GM19193 (cell line): ENCODE data around the gene CRYBA2.

Experiments
- POLR2A ChIP-seq: IDR thresholded peaks from 4 replicates; pipeline ENCODE4 v1.6.1; 2011; ENCODE audit not compliant: insufficient read depth, insufficient read length; ENCODE audit errors: extremely low read depth

CRYBA2 gene

DNA sequence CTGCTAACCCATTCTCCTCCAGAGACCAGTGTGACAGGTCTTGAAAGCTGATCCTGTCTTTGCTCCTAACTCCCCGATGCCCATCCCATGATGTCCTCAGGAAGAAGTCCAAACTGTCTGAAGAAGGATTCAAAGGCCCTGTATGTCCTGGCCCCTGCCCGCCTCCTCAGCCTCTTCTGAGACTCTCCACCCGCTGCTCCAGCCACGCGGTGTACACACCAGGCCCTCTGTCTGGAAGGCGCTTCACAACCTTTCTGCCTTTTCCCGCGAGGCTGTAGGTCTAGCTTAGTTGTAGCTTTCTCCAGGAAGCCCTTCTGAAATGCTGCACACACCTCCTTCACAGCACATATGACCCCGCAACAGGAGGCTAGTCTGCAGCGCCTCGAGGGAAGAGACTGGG lies 23.5 kb upstream of the CRYBA2 start:
- TF ChIP-seq POLR2A: no peak

DNA sequence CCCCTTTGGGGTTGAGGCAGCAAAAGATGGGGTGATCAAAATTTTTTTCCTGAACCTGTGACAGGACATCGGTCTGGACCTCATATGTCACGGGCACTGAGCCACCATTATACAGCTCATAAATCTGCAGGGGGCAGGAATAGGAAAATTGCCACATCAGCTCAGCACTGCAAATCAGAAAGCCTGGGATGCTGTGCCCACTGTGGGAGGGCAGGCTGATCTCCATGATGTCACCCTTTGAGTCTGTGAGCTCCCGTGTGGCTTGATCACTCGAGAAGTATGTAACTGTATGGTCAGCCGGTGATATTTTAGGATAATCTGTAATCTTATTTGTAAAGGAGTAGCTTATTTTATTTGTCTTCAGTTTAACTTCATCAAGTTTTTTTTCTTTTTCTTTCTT lies 17.7 kb upstream of the CRYBA2 start:
- TF ChIP-seq POLR2A: no peak

DNA sequence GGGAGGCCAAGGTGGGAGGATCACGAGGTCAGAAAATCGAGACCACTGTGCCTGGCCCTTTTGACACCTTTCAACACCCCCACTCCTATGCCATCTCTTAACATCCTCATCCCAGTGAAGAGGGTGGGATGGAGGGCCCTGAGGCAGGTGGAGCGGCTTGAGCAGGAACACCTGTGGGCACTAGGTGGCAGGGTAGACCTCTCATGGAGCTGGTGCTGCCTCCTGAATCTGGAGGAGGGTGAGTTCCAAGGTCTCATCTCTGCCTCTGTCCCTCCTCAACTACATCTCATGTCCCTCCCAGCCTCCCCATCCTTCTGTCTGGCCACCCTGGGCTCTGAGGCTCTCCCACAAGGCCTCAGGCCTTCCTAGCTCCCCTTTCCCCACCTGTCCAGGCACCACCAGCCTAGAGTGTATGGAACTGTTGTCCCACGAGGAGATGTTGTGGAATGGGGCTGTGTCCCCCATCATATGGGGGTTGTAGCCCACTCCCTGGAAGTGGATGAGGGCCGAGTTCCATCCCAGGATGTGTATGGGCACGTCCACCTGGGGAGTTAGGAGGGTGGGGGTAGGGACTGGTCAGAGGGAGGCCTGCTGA lies 17.0 kb upstream of the CRYBA2 start:
- no peak for TF ChIP-seq POLR2A

DNA sequence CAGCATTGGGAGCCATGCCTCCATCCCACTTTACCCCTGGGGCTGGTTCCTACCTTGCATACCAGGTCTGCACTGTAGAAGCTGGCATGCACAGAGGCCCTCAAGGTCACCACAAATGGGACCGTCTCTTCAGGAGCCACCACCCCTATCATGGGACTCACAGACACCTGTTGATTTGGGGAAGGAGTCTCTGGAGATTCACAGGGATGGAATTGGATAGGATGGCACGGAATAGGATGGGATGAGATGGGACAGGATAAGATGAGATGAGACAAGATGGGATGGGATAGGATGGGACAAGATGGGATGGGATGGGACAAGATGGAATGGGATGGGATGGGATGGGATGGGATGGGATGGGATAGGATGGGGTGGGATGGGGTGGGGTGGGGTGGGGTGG lies 16.1 kb upstream of the CRYBA2 start:
- TF ChIP-seq POLR2A: no peak

DNA sequence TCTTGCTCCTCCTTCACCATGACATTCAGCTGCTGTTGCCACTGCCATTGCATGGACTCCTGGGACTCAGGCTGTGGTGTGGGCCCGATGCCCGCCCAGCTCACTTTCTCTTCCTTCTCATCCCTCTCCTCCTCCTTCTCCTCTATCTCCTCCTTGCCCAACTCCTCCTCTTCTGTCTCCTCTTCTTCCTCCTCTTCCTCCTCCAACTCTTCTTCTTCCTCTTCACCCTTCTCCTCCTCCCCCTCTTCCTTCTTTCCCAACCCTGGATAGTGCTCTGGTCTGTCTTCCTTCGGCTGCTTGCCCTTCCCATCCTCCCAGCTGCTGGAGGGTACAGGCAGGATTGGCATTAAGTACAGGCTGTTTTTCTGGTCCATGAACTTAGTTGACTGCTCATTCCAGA lies 10.8 kb upstream of the CRYBA2 start:
- TF ChIP-seq POLR2A: no peak

DNA sequence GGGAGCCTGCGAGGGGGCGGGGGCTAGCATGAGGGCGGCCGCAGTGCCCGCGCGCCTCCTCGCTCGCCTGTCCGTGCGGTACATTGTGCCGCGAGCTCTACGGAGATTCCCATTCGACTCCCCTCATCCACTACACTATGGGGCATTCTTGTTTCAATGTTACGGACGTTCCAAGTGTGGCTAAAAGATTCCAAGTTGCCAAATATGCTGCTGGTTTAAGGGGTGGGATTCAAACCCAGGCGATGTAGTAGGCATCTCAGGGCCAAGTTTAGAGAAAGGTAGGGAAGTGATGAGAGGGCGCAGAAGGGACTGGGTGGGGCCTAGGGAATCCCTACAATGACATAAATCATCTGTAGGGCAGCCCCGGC lies 10.0 kb upstream of the CRYBA2 start:
- TF ChIP-seq POLR2A: no peak

DNA sequence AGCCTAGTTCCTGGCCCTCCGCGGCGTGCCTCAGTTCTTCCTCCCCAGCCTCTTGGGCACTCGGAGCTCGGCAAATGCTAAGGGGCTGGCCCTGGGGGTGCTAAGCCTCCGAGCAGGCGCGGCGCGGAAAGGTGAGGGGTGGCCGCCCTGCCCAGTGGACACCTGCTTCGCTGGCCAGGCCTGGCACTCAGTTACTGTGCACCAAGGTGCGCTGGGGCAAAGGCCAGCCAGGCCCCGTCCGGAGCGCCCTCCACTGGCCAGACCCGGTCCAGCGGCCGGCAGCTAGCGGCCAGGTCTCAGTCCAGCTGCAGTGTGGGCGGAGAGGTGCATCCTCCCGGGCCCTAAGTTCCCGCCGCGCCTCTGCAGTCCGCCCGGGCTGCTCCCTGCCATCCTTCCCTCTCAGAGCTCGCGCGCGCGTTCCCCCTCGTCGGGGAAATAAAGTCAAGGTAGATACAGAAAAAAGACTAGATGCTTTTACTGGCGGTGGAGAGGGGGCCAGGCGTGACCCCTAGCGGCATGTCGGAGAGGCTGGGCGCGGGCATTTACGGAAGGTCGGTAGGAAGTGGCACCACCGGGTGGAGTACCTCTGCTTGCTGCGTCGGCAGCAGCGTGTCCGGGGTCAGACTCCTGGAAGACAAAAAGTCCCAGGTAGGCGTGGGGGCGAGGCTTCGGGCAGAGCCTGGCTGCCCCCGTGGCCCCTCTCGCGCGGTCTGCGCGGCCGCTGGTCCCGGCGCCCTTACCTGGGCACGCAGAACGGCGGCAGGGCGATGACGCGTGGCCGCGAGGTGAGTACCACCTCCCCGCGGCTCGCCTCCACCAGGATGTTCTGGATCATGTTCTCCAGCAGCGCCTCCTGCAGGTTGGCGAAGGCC lies 9.4 kb upstream of the CRYBA2 start:
- no peak for TF ChIP-seq POLR2A

DNA sequence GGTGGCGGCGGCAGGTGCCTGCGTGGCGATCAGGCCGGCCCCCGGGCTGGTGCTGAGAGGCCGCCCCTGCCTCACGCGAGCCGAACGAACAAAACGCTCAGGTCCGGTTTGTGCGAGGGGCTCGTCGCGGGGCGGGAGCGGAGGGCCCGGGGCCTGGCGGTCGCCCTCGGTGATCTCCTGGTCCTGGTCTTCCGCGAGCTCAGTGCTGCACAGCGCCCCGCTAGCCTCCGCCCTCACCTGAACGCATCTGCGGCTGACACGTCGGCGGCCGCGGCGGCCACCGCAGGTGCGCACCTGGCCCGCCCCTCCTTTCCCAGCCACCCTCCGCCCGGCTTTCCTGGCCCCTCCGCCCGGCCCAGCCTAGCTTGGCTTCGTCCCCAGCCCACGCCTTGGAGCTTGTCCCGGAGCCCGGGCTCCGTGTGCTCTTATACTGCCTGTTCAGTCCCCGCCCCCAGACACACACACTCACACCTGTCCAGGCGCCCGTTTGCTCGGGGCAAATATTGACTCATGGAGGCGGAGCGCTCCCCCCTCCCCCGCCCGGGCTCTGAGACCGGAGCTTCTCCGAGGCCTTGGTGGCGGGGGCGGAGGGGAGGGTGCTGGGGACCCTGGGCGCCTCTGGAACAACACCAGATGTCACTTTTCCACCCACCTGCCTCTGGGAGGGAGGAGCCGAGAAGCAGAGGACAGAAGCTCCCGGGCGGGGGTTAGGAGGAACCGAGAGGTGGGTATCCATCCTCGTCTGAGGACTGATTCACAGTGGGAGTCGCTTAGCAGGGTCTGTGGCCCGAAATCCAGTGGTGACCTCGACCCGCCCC lies 8.6 kb upstream of the CRYBA2 start:
- no peak for TF ChIP-seq POLR2A

DNA sequence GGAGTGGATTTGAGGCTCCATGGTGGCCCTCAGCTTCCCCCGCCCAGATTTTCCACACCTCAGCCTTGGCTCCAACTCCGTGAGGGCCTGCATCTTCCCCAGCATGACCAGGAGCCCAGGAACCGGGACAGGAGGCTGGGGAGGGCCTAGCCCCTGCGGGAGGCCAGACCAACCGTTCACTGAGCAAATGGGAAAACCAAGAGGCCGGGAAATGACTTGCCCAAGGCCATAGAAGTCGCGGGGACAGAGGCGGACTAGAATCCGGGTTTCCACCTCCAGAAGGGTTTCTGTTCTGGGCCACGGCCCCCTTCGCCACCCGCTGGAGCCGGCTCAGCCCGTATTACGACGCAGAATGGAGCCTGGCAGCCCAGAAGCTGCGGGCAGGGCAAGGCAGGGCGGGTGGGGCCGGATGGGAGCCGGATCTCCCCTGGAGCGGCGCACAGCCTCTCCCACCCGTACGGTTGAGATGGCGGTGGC lies 7.9 kb upstream of the CRYBA2 start:
- no peak for TF ChIP-seq POLR2A

DNA sequence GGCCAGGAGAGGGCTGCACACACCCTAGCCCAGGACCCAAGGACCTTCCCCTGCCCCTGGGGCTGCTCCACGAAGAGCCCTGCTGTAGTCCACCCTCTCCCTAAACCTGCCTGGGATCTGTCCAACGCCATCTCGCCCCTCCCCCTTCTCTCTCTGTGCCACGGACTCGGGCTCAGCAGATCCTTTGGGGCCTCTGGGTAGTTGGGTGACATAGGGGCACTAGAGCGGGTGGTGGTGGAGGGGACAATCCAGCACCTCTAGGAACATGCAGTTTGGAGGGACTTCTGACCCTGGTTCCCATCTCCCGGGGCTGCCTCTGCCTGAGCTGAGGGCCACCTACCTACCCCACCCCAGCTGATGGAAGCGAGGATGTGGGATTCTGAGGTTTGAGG lies 7.3 kb upstream of the CRYBA2 start:
- TF ChIP-seq POLR2A: no peak

DNA sequence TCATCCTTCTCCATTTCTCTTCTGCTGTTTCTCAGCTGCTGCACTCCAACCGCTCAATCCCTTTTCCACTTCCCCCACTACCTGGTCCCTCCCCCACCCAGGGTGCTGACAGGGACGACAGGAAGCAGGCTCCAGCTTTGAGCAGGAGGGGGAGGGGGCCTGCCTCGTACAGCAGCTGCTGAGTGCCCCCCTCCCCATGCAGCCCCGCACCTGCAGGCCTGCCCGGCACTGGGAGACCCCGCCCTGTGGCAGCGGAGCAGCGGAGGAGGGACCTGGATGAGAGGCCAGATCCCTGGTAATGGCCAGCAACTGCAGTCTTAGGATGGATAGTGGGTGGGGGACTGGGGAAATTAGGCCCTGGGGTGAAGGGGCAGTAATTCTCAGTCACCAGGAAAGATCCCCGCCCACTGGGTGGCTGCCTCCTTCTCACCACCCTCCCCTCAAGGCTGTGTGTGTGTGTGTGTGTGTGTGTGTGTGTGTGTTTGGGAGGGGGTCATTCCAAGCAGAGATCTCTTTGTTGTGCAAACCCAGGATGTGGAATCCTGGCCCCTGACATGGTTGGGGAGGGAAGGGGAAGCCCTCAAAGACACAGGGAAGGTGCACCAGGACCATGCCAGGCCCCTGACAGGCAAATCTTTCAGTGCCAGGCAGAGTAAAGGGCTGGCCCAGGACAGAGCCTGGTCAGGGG lies 6.8 kb upstream of the CRYBA2 start:
- TF ChIP-seq POLR2A: no peak

DNA sequence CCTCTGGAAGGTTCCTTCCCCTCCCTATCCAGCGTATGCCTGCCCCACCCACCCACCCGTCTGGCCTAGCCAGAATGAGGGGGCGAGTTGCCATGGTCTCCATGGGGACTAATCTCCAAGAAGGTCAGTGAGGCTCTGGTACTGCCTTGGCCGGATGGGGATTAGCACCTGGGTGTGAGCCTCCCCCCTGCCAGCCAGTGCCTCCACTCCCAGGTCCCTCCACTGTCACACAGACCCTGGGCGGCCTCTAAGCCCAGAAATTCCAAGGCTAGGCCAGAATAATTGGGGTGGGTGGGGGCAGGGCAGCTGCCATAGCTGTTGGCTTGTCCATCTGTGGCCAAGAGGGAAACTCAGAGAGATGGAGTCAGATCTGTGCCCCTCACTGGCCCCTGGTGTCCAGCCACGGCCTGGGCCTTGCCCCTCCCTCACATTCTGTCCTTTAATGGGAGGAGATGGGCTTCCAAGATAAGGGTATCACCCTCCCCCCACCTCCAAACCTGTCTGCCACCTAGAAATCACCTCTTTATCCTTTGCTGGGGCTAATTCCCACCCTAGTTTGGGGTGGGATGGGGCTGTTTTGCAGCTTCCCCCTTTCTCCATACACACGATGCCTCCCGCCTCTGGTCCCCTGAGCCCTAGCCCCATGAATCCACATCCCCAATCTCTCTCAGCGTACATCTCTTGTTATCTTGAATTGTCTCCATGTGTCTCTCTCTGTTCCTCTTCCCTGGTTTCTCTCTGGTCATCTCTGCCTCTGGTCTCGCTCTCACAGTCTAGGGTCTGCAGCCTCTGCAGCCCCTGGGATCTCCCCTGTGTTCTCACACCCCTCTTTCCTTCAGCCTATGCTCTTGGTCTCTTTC lies 6.0 kb upstream of the CRYBA2 start:
- no peak for TF ChIP-seq POLR2A

DNA sequence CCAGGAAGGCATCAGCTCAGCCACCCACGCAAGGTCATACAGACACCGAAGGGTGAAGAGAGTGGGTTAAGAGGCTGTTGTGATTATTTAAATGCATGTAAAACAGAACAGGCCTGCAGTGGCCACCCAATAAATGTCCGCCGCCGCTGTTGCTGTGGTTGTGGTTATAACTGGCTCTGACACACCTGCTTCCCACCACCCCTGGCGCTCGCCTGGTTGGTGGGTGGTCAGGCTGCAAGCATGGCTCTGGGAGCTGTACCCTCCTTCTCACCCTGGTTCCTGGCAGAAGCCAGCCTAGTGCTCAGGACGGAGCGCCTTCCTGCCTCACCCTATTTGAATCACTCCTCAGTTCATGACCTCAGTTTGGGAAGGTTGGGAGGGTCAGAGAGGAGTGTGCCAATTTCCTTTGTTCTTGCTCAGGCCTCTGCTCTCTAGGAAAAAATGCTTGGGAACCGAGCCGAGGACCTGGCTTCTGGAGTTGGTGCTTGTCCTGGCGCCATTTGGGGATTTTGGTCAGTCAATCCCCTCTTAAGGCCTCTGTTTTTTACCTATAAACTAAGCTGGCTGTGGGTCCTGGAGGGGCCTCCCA lies 5.3 kb upstream of the CRYBA2 start:
- TF ChIP-seq POLR2A: no peak

DNA sequence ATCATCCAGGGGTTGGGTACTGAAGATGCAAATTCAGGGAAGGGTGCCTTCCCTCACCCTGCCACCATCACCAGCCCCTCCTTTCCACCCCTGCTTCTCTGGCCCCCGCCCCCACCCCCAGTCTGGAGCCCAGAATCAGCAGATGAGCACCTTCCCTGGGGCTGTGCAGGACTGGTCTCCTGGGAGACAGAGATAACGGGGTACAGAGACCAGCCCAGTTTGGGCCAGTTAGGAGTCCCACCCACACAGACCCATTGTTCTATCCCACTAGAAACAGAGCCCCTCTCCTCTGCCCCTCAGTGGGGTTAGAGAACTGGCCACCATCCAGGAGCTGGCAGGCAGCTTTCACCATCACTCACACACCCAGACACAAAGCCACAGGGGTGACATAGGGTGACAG lies 4.5 kb upstream of the CRYBA2 start:
- TF ChIP-seq POLR2A: no peak

DNA sequence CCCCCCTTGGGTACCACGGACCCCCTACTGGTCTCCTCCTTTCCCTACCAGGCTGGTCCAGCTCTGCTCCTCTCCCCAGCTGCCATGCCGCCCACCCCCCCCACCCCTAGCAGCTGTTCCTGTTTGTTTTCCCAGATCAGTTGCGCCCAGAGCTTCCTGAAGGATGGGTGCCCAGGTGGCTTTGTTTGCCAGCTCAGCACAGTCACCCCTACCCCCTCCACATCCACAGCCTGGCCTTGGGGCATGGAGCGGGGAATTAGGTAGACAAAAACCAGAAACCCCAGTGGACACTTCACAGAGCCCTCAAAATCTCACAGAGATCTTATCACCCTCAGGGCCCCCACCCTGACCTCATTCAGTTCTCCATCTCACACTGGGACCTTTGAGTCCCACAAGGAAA lies 3.7 kb upstream of the CRYBA2 start:
- no peak for TF ChIP-seq POLR2A
